Vagina (tissue), 2 donors: ENCODE results near the gene WDSUB1. TPM values are rescaled to one million over a fixed set of nuclear protein-coding genes. Genes with fewer than 3 reads are reported as not detected.

Experiments used
- DNase-seq, 2 donors: peaks; one replicate each; pipeline ENCODE4 v3.0.0-alpha.2; 2017; ENCODE audit errors: extremely low spot score in 2 of 2
- H3K27ac ChIP-seq: fragments of 200-600 bp; sonication (generic); one replicate; pipeline ENCODE4 v1.5.1; 2019
- H3K27me3 ChIP-seq: fragments of 200-600 bp; sonication (generic); one replicate; pipeline ENCODE4 v1.5.1; 2019
- H3K36me3 ChIP-seq, 2 donors: fragments of 200-600 bp; sonication (generic); one replicate each; pipeline ENCODE4 v1.5.1; 2017 to 2019
- H3K4me1 ChIP-seq: fragments of 200-600 bp; sonication (generic); one replicate; pipeline ENCODE4 v1.5.1; 2019
- H3K4me3 ChIP-seq, 2 donors: fragments of 200-600 bp; sonication (generic); 1 replicate in 1 of 2; 2 replicates in 1 of 2; pipeline ENCODE4 v1.5.1; 2016 to 2019
- H3K9me3 ChIP-seq: fragments of 200-600 bp; sonication (generic); one replicate; pipeline ENCODE4 v1.5.1; 2019
- CTCF ChIP-seq, 3 experiments: fragments of 450-650 bp in 2 of 3; fragments of 200-600 bp in 1 of 3; sonication (generic) in 1 of 3; IDR thresholded peaks; one replicate each; pipeline ENCODE4 v1.5.1; 2017 to 2019; ENCODE audit warnings: antibody characterized with exemption in 3 of 3, mild to moderate bottlenecking in 2 of 3, moderate library complexity in 2 of 3
- POLR2A ChIP-seq, 2 donors: fragments of 450-650 bp; IDR thresholded peaks; one replicate each; pipeline ENCODE4 v1.6.1; 2017; ENCODE audit warnings: antibody characterized with exemption in 2 of 2, mild to moderate bottlenecking in 2 of 2, moderate library complexity in 2 of 2
- POLR2AphosphoS5 ChIP-seq, 2 donors: sonication (generic); formaldehyde crosslinking; IDR thresholded peaks; one replicate each; pipeline ENCODE4 v1.9.0; 2017; ENCODE audit warnings: antibody characterized with exemption in 2 of 2, mild to moderate bottlenecking in 2 of 2, low read depth in 1 of 2; ENCODE audit not compliant: insufficient read depth in 1 of 2
- intact Hi-C: fragments of 100-400 bp; cut with DNase I; formaldehyde crosslinking; loops from one replicate; pipeline ENCODE4 v1.15.1; 2023
- total RNA-seq: library from RNA; depleted of rRNA; stranded (reverse); fragments of >200 nt; gene quantifications from one replicate; pipeline ENCODE4 v1.2.3, GENCODE V29; 2016

The WDSUB1 gene
- total RNA-seq, 1 donor from 2014 or later = 2.2 TPM

- Histone ChIP-seq H3K27me3 (no peaks in the 10 kb centered on the region), H3K4me3 (no peak overlapping the region), H3K4me1 (no peaks in the 10 kb centered on the region), H3K27ac (no peak overlapping the region), H3K9me3 (no peaks in the 10 kb centered on the region), H3K36me3 (peaks cover 0 to 11% of the 10 kb centered on the region in 2 donors)
- DNase-seq = no peak
- intact Hi-C loops = no loop called here
- no peak for TF ChIP-seq POLR2AphosphoS5 (IDR thresholded peaks at IDR 0.05; ENCODE audit: insufficient read depth in 1 of 2, low read depth in 1 of 2)
- no peak for TF ChIP-seq POLR2A (IDR thresholded peaks at IDR 0.05)
- no peak for TF ChIP-seq CTCF (IDR thresholded peaks at IDR 0.05)
These were observed 18.6 kb downstream of the WDSUB1 start for GRCh38 chr2:159267921-159268320.

- DNase-seq = no peak
- Histone ChIP-seq H3K4me1 (no peaks in the 10 kb centered on the region), H3K9me3 (no peaks in the 10 kb centered on the region), H3K27me3 (no peaks in the 10 kb centered on the region), H3K27ac (no peak overlapping the region), H3K36me3 (peaks cover 0 to 5% of the 10 kb centered on the region in 2 donors), H3K4me3 (no peak overlapping the region)
- intact Hi-C loops = no loop called here
- TF ChIP-seq POLR2AphosphoS5 (IDR thresholded peaks at IDR 0.05; ENCODE audit: insufficient read depth in 1 of 2, low read depth in 1 of 2) = no peak
- no peak for TF ChIP-seq CTCF (IDR thresholded peaks at IDR 0.05)
- no peak for TF ChIP-seq POLR2A (IDR thresholded peaks at IDR 0.05)
These were observed 19.9 kb downstream of the WDSUB1 start for GRCh38 chr2:159266554-159266953.

- H3K4me1 ChIP-seq = no peaks in the 10 kb centered on the region
- H3K27ac ChIP-seq = no peak overlapping the region
- no peak for TF ChIP-seq POLR2A (IDR thresholded peaks at IDR 0.05)
- TF ChIP-seq POLR2AphosphoS5 (IDR thresholded peaks at IDR 0.05; ENCODE audit: insufficient read depth in 1 of 2, low read depth in 1 of 2) = no peak
- TF ChIP-seq CTCF (IDR thresholded peaks at IDR 0.05) = no peak
- H3K27me3 ChIP-seq = no peaks in the 10 kb centered on the region
- H3K9me3 ChIP-seq = no peaks in the 10 kb centered on the region
- no peaks in the 10 kb centered on the region for H3K36me3 ChIP-seq
- no peak for DNase-seq
- intact Hi-C loops = no loop called here
- no peak overlapping the region for H3K4me3 ChIP-seq
These were observed 21.3 kb downstream of the WDSUB1 start for GRCh38 chr2:159265171-159265576.

GRCh38 chr2:159262904-159263303, 23.6 kb downstream of the WDSUB1 start:
- TF ChIP-seq POLR2A (IDR thresholded peaks at IDR 0.05) (no peak), POLR2AphosphoS5 (IDR thresholded peaks at IDR 0.05; ENCODE audit: insufficient read depth in 1 of 2, low read depth in 1 of 2) (no peak), CTCF (IDR thresholded peaks at IDR 0.05) (no peak)
- Histone ChIP-seq H3K27ac (no peak overlapping the region), H3K9me3 (no peaks in the 10 kb centered on the region), H3K4me3 (no peak overlapping the region), H3K27me3 (no peaks in the 10 kb centered on the region), H3K36me3 (peaks cover 0 to 4% of the 10 kb centered on the region in 2 donors), H3K4me1 (no peaks in the 10 kb centered on the region)
- intact Hi-C loops = no loop called here
- no peak for DNase-seq

- Histone ChIP-seq H3K27me3 (no peaks in the 10 kb centered on the region), H3K27ac (no peak overlapping the region), H3K4me3 (no peak overlapping the region), H3K9me3 (no peaks in the 10 kb centered on the region), H3K4me1 (no peaks in the 10 kb centered on the region), H3K36me3 (peaks cover 0 to 8% of the 10 kb centered on the region in 2 donors)
- no peak for DNase-seq
- intact Hi-C loops = no loop called here
- TF ChIP-seq CTCF (IDR thresholded peaks at IDR 0.05) = no peak
- no peak for TF ChIP-seq POLR2AphosphoS5 (IDR thresholded peaks at IDR 0.05; ENCODE audit: insufficient read depth in 1 of 2, low read depth in 1 of 2)
- no peak for TF ChIP-seq POLR2A (IDR thresholded peaks at IDR 0.05)
These were observed 24.3 kb downstream of the WDSUB1 start for GRCh38 chr2:159262226-159262625.
